ENCODE data around the gene KANSL1L.

The KANSL1L gene

GRCh38 chr2:210113614-210114235, 57.5 kb downstream of the KANSL1L start:
- Histone ChIP-seq H3K4ac (ENCODE audit: low read length) (no peak overlapping the region), H2BK12ac (ENCODE audit: low read length) (no peak overlapping the region), H4K8ac (ENCODE audit: low read depth, low read length) (no peak overlapping the region), H2BK5ac (ENCODE audit: low read length) (no peak overlapping the region), H3K79me1 (ENCODE audit: low read depth, low read length) (peaks cover 2% of the 10 kb centered on the region), H2AK5ac (ENCODE audit: low read depth, low read length) (no peak overlapping the region), H4K91ac (ENCODE audit: low read depth, low read length, poor library complexity) (no peak overlapping the region), H3K4me3 (ENCODE audit: low read length in 2 of 2) (no peak overlapping the region), H3K9me3 (replicated peaks in 1 of 2; ENCODE audit: control insufficient read depth in 2 of 2, insufficient read depth in 1 of 2, low read depth in 1 of 2, low read length in 2 of 2) (peaks cover 4 to 24% of the 10 kb centered on the region in 2 donors), H3K27ac (replicated peaks; ENCODE audit: low read length) (no peak overlapping the region), H3K36me3 (replicated peaks in 1 of 2; ENCODE audit: control insufficient read depth in 2 of 2, insufficient read depth in 2 of 2, low read length in 2 of 2) (peaks cover 0 to 6% of the 10 kb centered on the region in 2 donors), H3K18ac (ENCODE audit: low read length) (no peak overlapping the region), H3K9ac (ENCODE audit: low read depth, low read length, poor library complexity) (no peak overlapping the region), H3K4me1 (ENCODE audit: control insufficient read depth in 2 of 2, insufficient read depth in 1 of 2, low read depth in 1 of 2, low read length in 2 of 2) (no peaks in the 10 kb centered on the region), H3K4me2 (ENCODE audit: insufficient read depth, low read length, poor library complexity, severe bottlenecking) (no peak overlapping the region), H2AFZ (ENCODE audit: low read length) (no peak overlapping the region), H3K14ac (ENCODE audit: low read length) (no peak overlapping the region), H2BK120ac (ENCODE audit: low read depth, low read length) (no peak overlapping the region), H2BK15ac (ENCODE audit: low read length) (no peak overlapping the region), H3K23ac (ENCODE audit: low read depth, low read length, poor library complexity) (no peak overlapping the region), H3K27me3 (ENCODE audit: control insufficient read depth in 3 of 3, insufficient read depth in 3 of 3, low read depth in 1 of 3, low read length in 3 of 3) (no peaks in the 10 kb centered on the region)
- no CpG with 5 or more reads among the region's 3 CpGs for WGBS, 2 donors (ENCODE audit: extremely low coverage in 2 of 2, insufficient read length in 2 of 2, insufficient replicate concordance in 1 of 2)
- no peak for DNase-seq (ENCODE audit: low spot score)

GRCh38 chr2:210112871-210113270, 58.3 kb downstream of the KANSL1L start:
- no peak overlapping the region for H2BK5ac ChIP-seq (ENCODE audit: low read length)
- H3K4me2 ChIP-seq (ENCODE audit: insufficient read depth, low read length, poor library complexity, severe bottlenecking), result no peak overlapping the region
- peaks cover 4 to 20% of the 10 kb centered on the region in 2 donors for H3K9me3 ChIP-seq (replicated peaks in 1 of 2; ENCODE audit: control insufficient read depth in 2 of 2, insufficient read depth in 1 of 2, low read depth in 1 of 2, low read length in 2 of 2)
- no peaks in the 10 kb centered on the region for H3K27me3 ChIP-seq (ENCODE audit: control insufficient read depth in 3 of 3, insufficient read depth in 3 of 3, low read depth in 1 of 3, low read length in 3 of 3)
- H2AFZ ChIP-seq (ENCODE audit: low read length), result no peak overlapping the region
- no peak overlapping the region for H2BK120ac ChIP-seq (ENCODE audit: low read depth, low read length)
- no peak overlapping the region for H3K27ac ChIP-seq (replicated peaks; ENCODE audit: low read length)
- H4K91ac ChIP-seq (ENCODE audit: low read depth, low read length, poor library complexity), result no peak overlapping the region
- no peak overlapping the region for H3K4ac ChIP-seq (ENCODE audit: low read length)
- H4K8ac ChIP-seq (ENCODE audit: low read depth, low read length), result no peak overlapping the region
- peaks cover 0 to 6% of the 10 kb centered on the region in 2 donors for H3K36me3 ChIP-seq (replicated peaks in 1 of 2; ENCODE audit: control insufficient read depth in 2 of 2, insufficient read depth in 2 of 2, low read length in 2 of 2)
- H3K23ac ChIP-seq (ENCODE audit: low read depth, low read length, poor library complexity), result no peak overlapping the region
- no peak overlapping the region for H3K4me3 ChIP-seq (ENCODE audit: low read length in 2 of 2)
- no peak overlapping the region for H3K18ac ChIP-seq (ENCODE audit: low read length)
- H3K4me1 ChIP-seq (ENCODE audit: control insufficient read depth in 2 of 2, insufficient read depth in 1 of 2, low read depth in 1 of 2, low read length in 2 of 2), result no peaks in the 10 kb centered on the region
- DNase-seq (ENCODE audit: low spot score), result no peak
- H3K9ac ChIP-seq (ENCODE audit: low read depth, low read length, poor library complexity), result no peak overlapping the region
- no peak overlapping the region for H2AK5ac ChIP-seq (ENCODE audit: low read depth, low read length)
- H3K14ac ChIP-seq (ENCODE audit: low read length), result no peak overlapping the region
- no peak overlapping the region for H2BK12ac ChIP-seq (ENCODE audit: low read length)
- H3K79me1 ChIP-seq (ENCODE audit: low read depth, low read length), result no peaks in the 10 kb centered on the region
- H2BK15ac ChIP-seq (ENCODE audit: low read length), result no peak overlapping the region

GRCh38 chr2:210099940-210100339, 71.3 kb downstream of the KANSL1L start:
- Histone ChIP-seq H3K4me2 (ENCODE audit: insufficient read depth, low read length, poor library complexity, severe bottlenecking) (no peak overlapping the region), H4K8ac (ENCODE audit: low read depth, low read length) (no peak overlapping the region), H2AFZ (ENCODE audit: low read length) (no peak overlapping the region), H3K23ac (ENCODE audit: low read depth, low read length, poor library complexity) (no peak overlapping the region), H3K4me1 (ENCODE audit: control insufficient read depth in 2 of 2, insufficient read depth in 1 of 2, low read depth in 1 of 2, low read length in 2 of 2) (peaks cover 0 to 4% of the 10 kb centered on the region in 2 donors), H2BK120ac (ENCODE audit: low read depth, low read length) (no peak overlapping the region), H2BK15ac (ENCODE audit: low read length) (no peak overlapping the region), H3K79me1 (ENCODE audit: low read depth, low read length) (no peaks in the 10 kb centered on the region), H2AK5ac (ENCODE audit: low read depth, low read length) (no peak overlapping the region), H2BK12ac (ENCODE audit: low read length) (no peak overlapping the region), H3K9me3 (replicated peaks in 1 of 2; ENCODE audit: control insufficient read depth in 2 of 2, insufficient read depth in 1 of 2, low read depth in 1 of 2, low read length in 2 of 2) (no peaks in the 10 kb centered on the region), H3K18ac (ENCODE audit: low read length) (no peak overlapping the region), H3K36me3 (replicated peaks in 1 of 2; ENCODE audit: control insufficient read depth in 2 of 2, insufficient read depth in 2 of 2, low read length in 2 of 2) (peaks cover 0 to 3% of the 10 kb centered on the region in 2 donors), H3K27me3 (ENCODE audit: control insufficient read depth in 3 of 3, insufficient read depth in 3 of 3, low read depth in 1 of 3, low read length in 3 of 3) (no peaks in the 10 kb centered on the region), H3K4me3 (ENCODE audit: low read length in 2 of 2) (no peak overlapping the region), H3K27ac (replicated peaks; ENCODE audit: low read length) (no peak overlapping the region), H4K91ac (ENCODE audit: low read depth, low read length, poor library complexity) (no peak overlapping the region), H3K9ac (ENCODE audit: low read depth, low read length, poor library complexity) (no peak overlapping the region), H3K14ac (ENCODE audit: low read length) (no peak overlapping the region), H2BK5ac (ENCODE audit: low read length) (no peak overlapping the region), H3K4ac (ENCODE audit: low read length) (no peak overlapping the region)
- DNase-seq (ENCODE audit: low spot score), result no peak
- no CpG with 5 or more reads among the region's 6 CpGs for WGBS, 2 donors (ENCODE audit: extremely low coverage in 2 of 2, insufficient read length in 2 of 2, insufficient replicate concordance in 1 of 2)

GRCh38 chr2:210094787-210095186, 76.4 kb downstream of the KANSL1L start:
- no peak overlapping the region for H4K8ac ChIP-seq (ENCODE audit: low read depth, low read length)
- H3K4me3 ChIP-seq (ENCODE audit: low read length in 2 of 2), result no peak overlapping the region
- H2BK12ac ChIP-seq (ENCODE audit: low read length), result no peak overlapping the region
- H3K36me3 ChIP-seq (replicated peaks in 1 of 2; ENCODE audit: control insufficient read depth in 2 of 2, insufficient read depth in 2 of 2, low read length in 2 of 2), result no peaks in the 10 kb centered on the region
- no peak for DNase-seq (ENCODE audit: low spot score)
- H3K18ac ChIP-seq (ENCODE audit: low read length), result no peak overlapping the region
- H3K9ac ChIP-seq (ENCODE audit: low read depth, low read length, poor library complexity), result no peak overlapping the region
- H3K4ac ChIP-seq (ENCODE audit: low read length), result no peak overlapping the region
- H3K4me1 ChIP-seq (ENCODE audit: control insufficient read depth in 2 of 2, insufficient read depth in 1 of 2, low read depth in 1 of 2, low read length in 2 of 2), result no peaks in the 10 kb centered on the region
- H2BK120ac ChIP-seq (ENCODE audit: low read depth, low read length), result no peak overlapping the region
- H3K27ac ChIP-seq (replicated peaks; ENCODE audit: low read length), result no peak overlapping the region
- H2BK15ac ChIP-seq (ENCODE audit: low read length), result no peak overlapping the region
- H3K79me1 ChIP-seq (ENCODE audit: low read depth, low read length), result no peaks in the 10 kb centered on the region
- no peak overlapping the region for H3K4me2 ChIP-seq (ENCODE audit: insufficient read depth, low read length, poor library complexity, severe bottlenecking)
- no peak overlapping the region for H2AK5ac ChIP-seq (ENCODE audit: low read depth, low read length)
- no peak overlapping the region for H2BK5ac ChIP-seq (ENCODE audit: low read length)
- no peak overlapping the region for H2AFZ ChIP-seq (ENCODE audit: low read length)
- no peak overlapping the region for H4K91ac ChIP-seq (ENCODE audit: low read depth, low read length, poor library complexity)
- no peaks in the 10 kb centered on the region for H3K27me3 ChIP-seq (ENCODE audit: control insufficient read depth in 3 of 3, insufficient read depth in 3 of 3, low read depth in 1 of 3, low read length in 3 of 3)
- no peak overlapping the region for H3K14ac ChIP-seq (ENCODE audit: low read length)
- no peak overlapping the region for H3K23ac ChIP-seq (ENCODE audit: low read depth, low read length, poor library complexity)
- no peaks in the 10 kb centered on the region for H3K9me3 ChIP-seq (replicated peaks in 1 of 2; ENCODE audit: control insufficient read depth in 2 of 2, insufficient read depth in 1 of 2, low read depth in 1 of 2, low read length in 2 of 2)
